Mononuclear cell (primary cell): Measurements from ENCODE around the gene RFX7. TPM values are rescaled to one million over a fixed set of nuclear protein-coding genes. Genes with fewer than 3 reads are reported as not detected.
"Not testable (repeated sequence)": the region's sequence is repeated elsewhere in the genome, so short reads cannot be mapped to it uniquely, and the experiment has no call there.

ENCODE experiments used
- H3K27me3 ChIP-seq: 2 replicates; pipeline ENCODE4 v1.6.0; 2011; ENCODE audit warnings: low read length, control low read depth; ENCODE audit not compliant: insufficient read depth
- H3K4me1 ChIP-seq: 2 replicates; pipeline ENCODE4 v1.5.1; 2011; ENCODE audit warnings: mild to moderate bottlenecking, low read length, control low read depth; ENCODE audit not compliant: insufficient read depth
- H3K4me3 ChIP-seq: 2 replicates; pipeline ENCODE4 v1.5.1; 2011; ENCODE audit warnings: mild to moderate bottlenecking, low read length, moderate library complexity
- H3K9me3 ChIP-seq: 2 replicates; pipeline ENCODE4 v1.5.1; 2011; ENCODE audit warnings: low read depth, mild to moderate bottlenecking, control low read depth, low read length
- total RNA-seq: library from RNA; depleted of rRNA; stranded (reverse); fragments of >200 nt; gene quantifications from one replicate; pipeline ENCODE4 v1.2.3, GENCODE V29; 2012

The RFX7 gene
- total RNA-seq, 1 donor, result 15.5 TPM

GRCh38 chr15:56155278-56155677, 88.4 kb downstream of the RFX7 start:
- H3K27me3 ChIP-seq, H3K9me3 ChIP-seq, H3K4me1 ChIP-seq, H3K4me3 ChIP-seq: not testable (repeated sequence)

- H3K4me3 ChIP-seq, H3K9me3 ChIP-seq, H3K4me1 ChIP-seq, H3K27me3 ChIP-seq: not testable (repeated sequence)
Observed at GRCh38 chr15:56154768-56155167, 88.9 kb downstream of the RFX7 start.

GRCh38 chr15:56150204-56150603, 93.5 kb downstream of the RFX7 start:
- H3K9me3 ChIP-seq, result no peaks in the 10 kb centered on the region
- H3K27me3 ChIP-seq, result no peaks in the 10 kb centered on the region
- H3K4me1 ChIP-seq, result no peaks in the 10 kb centered on the region
- no peak overlapping the region for H3K4me3 ChIP-seq

- Histone ChIP-seq H3K27me3 (no peaks in the 10 kb centered on the region), H3K9me3 (no peaks in the 10 kb centered on the region), H3K4me1 (no peaks in the 10 kb centered on the region)
Observed at GRCh38 chr15:56148064-56148463, 95.6 kb downstream of the RFX7 start.

GRCh38 chr15:56146756-56147155, 96.9 kb downstream of the RFX7 start:
- H3K4me1 ChIP-seq, result no peaks in the 10 kb centered on the region
- no peaks in the 10 kb centered on the region for H3K27me3 ChIP-seq
- H3K4me3 ChIP-seq, result no peak overlapping the region
- H3K9me3 ChIP-seq, result no peaks in the 10 kb centered on the region

More at GRCh38 chr15:56148064-56148463, 95.6 kb downstream of the RFX7 start:
- no peak overlapping the region for H3K4me3 ChIP-seq

- Histone ChIP-seq H3K4me1 (no peaks in the 10 kb centered on the region), H3K9me3 (peaks cover 39% of the 10 kb centered on the region), H3K27me3 (no peaks in the 10 kb centered on the region), H3K4me3 (no peak overlapping the region)
Observed at GRCh38 chr15:56128081-56128480, 115.6 kb downstream of the RFX7 start.

- Histone ChIP-seq H3K9me3 (peaks cover 41% of the 10 kb centered on the region), H3K27me3 (no peaks in the 10 kb centered on the region), H3K4me1 (no peaks in the 10 kb centered on the region), H3K4me3 (no peak overlapping the region)
Observed at GRCh38 chr15:56126409-56126808, 117.3 kb downstream of the RFX7 start.

GRCh38 chr15:56124391-56124790, 119.3 kb downstream of the RFX7 start:
- Histone ChIP-seq H3K4me1 (no peaks in the 10 kb centered on the region), H3K9me3 (peaks cover 35% of the 10 kb centered on the region), H3K27me3 (no peaks in the 10 kb centered on the region), H3K4me3 (no peak overlapping the region)

- Histone ChIP-seq H3K4me1 (no peaks in the 10 kb centered on the region), H3K9me3 (no peaks in the 10 kb centered on the region), H3K4me3 (no peak overlapping the region), H3K27me3 (no peaks in the 10 kb centered on the region)
Observed at GRCh38 chr15:56105855-56106254, 137.8 kb downstream of the RFX7 start.

GRCh38 chr15:56102441-56102840, 141.2 kb downstream of the RFX7 start:
- H3K4me1 ChIP-seq, result no peaks in the 10 kb centered on the region
- H3K27me3 ChIP-seq, result no peaks in the 10 kb centered on the region
- H3K9me3 ChIP-seq, result no peaks in the 10 kb centered on the region
- H3K4me3 ChIP-seq, result no peak overlapping the region

- Histone ChIP-seq H3K9me3 (no peaks in the 10 kb centered on the region), H3K27me3 (no peaks in the 10 kb centered on the region), H3K4me1 (no peaks in the 10 kb centered on the region), H3K4me3 (no peak overlapping the region)
Observed at GRCh38 chr15:56099311-56099710, 144.4 kb downstream of the RFX7 start.

- Histone ChIP-seq H3K4me3 (no peak overlapping the region), H3K4me1 (no peaks in the 10 kb centered on the region), H3K9me3 (no peaks in the 10 kb centered on the region), H3K27me3 (no peaks in the 10 kb centered on the region)
Observed at GRCh38 chr15:56098195-56098863, 145.3 kb downstream of the RFX7 start.

GRCh38 chr15:56095406-56095805, 148.3 kb downstream of the RFX7 start:
- H3K4me1 ChIP-seq, result no peaks in the 10 kb centered on the region
- H3K27me3 ChIP-seq, result no peaks in the 10 kb centered on the region
- no peaks in the 10 kb centered on the region for H3K9me3 ChIP-seq
- H3K4me3 ChIP-seq, result no peak overlapping the region

GRCh38 chr15:56094171-56094570, 149.5 kb downstream of the RFX7 start:
- H3K27me3 ChIP-seq, result no peaks in the 10 kb centered on the region
- H3K4me3 ChIP-seq, result no peak overlapping the region
- H3K4me1 ChIP-seq, result no peaks in the 10 kb centered on the region
- H3K9me3 ChIP-seq, result no peaks in the 10 kb centered on the region

- Histone ChIP-seq H3K9me3 (no peaks in the 10 kb centered on the region), H3K27me3 (no peaks in the 10 kb centered on the region), H3K4me3 (no peak overlapping the region), H3K4me1 (peaks cover 17% of the 10 kb centered on the region)
Observed at GRCh38 chr15:56088389-56088788, 155.3 kb downstream of the RFX7 start.

- Histone ChIP-seq H3K4me3 (no peak overlapping the region), H3K4me1 (peaks cover 17% of the 10 kb centered on the region), H3K9me3 (no peaks in the 10 kb centered on the region), H3K27me3 (no peaks in the 10 kb centered on the region)
Observed at GRCh38 chr15:56086566-56086965, 157.1 kb downstream of the RFX7 start.
